Activated CD4-positive, alpha-beta T cell treated with anti-CD3 and anti-CD28 coated beads for 4 hours (primary cell): ENCODE measurements around the gene CCL14.
"Not testable (repeated sequence)": the region's sequence is repeated elsewhere in the genome, so short reads cannot be mapped to it uniquely, and the experiment has no call there.

Source experiments
- DNase-seq, 2 donors: peaks; one replicate each; pipeline ENCODE4 v3.0.0-alpha.2; 2020

The CCL14 gene

DNA sequence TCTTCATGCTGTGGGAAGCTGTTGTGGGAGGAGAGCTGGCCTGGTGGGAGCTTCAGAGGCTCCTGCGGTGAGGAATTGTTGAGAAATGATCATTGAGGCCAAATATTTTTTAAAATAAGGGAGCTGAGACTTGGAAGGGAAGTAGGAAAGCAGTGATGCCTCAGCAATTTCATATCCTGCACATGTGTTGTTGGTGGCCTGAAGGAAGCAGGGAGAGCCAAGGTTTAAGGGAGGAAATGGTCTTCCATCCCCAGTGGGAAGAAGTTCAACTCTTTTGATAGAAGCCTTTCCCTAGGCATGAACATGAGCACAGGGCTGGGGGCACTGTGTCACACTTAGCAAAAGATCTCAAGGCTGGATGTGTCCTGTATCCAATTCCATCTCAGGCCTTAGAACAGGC is at the start of gene CCL14:
Gene CCL14 (minus strand): TSS at position 87 of the 400 bp plus-strand sequence. CDS start 80 bp downstream, at position 7.
- no peak for DNase-seq

DNA sequence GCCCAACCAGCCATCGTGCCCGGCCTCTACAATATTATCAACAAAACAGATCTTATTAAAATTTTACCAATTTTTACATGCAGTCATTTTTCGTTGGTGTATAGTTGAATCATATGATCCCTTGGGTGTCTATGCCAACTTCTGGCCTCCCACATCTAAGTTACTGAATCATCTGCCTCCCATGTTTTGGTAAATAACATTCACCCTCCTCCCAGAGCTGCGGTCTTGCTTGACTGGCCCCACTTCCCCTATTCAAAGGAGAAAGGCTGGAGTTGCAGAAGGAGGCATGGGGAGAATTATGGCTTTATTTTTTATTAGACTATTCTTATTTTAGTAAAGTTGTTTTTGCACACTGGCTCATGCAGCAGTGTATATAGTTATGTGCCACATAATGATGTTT is 49.7 kb upstream of the CCL14 start:
- DNase-seq, result no peak

GRCh38 chr17:36034127-36034526 is 47.6 kb upstream of the CCL14 start:
- no peak for DNase-seq

DNA sequence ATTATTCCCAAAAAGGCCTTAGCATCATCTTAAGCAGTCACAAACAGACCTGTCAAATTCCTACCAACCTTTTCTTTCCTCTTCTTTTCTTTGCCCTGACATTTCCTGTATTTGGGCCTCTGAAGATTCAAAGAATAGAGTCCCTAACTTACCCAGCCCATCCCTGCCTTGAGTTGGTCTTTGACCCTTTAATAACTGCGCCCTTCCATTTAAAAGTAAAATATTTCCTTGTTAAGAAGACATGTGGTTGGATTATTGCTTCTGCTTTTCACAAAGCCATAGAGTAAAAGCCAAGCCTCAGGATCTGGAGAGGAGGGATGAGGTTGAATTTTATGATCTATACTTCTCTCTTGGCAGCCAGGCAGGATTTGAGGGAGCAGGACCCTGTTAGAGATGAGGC is 44.4 kb upstream of the CCL14 start:
- no peak for DNase-seq

DNA sequence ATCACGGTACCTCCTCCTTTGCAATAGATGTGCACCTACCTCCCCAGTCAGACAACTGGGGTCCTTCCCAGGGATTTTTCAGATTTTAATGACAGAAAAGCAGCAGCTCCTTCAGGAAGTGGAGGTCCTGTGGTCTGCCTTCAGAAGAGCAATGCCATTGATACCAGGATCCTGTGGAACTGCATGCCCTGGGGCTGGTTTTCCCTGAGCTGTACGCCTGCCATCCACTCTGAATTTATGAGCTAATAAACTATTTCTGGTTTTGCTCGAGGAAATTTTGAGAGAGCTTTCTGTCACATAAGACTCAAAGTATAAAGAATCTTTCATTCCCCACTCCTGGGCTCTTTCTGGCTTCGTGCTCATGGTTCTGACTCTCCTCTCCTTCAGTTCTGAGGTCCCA is 41.2 kb upstream of the CCL14 start:
- no peak for DNase-seq

- DNase-seq, result no peak
Observed at GRCh38 chr17:36024106-36024869, 37.8 kb upstream of the CCL14 start.

DNA sequence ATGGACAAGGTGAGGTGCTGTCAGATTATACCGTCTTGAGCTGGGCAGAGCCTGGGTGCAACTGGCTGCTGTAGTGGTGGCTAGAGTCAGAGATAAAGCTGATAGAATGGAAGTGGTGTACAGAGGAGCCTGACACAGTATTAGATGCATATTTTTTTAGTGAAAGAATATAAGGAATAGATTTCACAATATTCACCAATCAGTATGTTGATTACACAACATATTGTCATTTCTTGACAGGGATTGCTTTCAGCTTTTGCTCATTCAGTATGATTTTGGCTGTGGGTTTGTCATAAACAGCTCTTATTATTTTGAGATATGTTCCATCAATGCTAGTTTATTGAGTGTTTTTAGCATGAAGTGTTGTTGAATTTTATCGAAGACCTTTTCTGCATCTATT is 32.9 kb upstream of the CCL14 start:
- no peak for DNase-seq

DNA sequence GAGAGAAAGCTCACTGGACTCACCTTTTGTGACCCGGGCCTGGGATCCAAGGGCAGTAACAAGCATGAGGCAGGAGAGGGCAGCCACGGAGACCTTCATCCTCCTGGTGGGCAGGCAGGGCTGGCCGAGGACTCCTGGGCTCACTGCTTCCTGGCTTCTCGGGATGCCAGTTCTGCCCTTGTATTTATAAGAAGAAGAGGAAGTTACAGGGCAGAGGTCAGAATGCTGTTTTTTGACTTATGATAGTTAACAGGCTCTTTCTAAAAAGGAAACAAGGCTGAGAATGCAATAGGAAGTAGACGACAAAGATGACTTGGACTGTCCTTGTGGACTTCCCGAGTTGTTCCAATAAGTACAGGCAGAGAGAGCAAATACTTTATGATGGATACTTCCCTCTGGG is 31.3 kb upstream of the CCL14 start, which contains the start of gene CCL23:
Gene CCL23 (minus strand): TSS at position 174 of the 400 bp plus-strand sequence. CDS start 75 bp downstream, at position 99.
- no peak for DNase-seq

GRCh38 chr17:36016555-36016954 is 30.0 kb upstream of the CCL14 start:
- no peak for DNase-seq

GRCh38 chr17:36015895-36016294 is 29.4 kb upstream of the CCL14 start:
- not testable (repeated sequence) for DNase-seq

GRCh38 chr17:36014946-36015345 is 28.4 kb upstream of the CCL14 start:
- DNase-seq, result no peak

DNA sequence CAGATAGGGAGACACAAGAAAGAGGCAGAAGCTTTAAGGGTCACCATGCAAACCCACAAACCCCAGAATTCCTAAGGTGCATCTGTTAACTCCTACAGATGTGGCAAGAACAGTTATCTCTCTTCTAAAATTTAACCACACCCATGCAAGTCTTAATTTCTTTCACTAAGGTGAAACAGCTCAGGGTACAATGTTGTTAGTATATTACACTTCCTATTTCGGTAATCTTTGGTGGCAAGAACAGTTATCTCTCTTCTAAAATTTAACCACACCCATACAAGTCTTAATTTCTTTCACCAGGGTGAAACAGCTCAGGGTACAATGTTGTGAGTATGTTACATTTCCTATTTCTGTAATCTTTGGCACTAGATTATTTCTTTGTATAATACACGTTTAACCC is 24.7 kb upstream of the CCL14 start:
- DNase-seq, result no peak

GRCh38 chr17:36008998-36009665 is 22.6 kb upstream of the CCL14 start:
- DNase-seq, result no peak

- no peak for DNase-seq
Observed at GRCh38 chr17:36004594-36005108, 18.1 kb upstream of the CCL14 start.

DNA sequence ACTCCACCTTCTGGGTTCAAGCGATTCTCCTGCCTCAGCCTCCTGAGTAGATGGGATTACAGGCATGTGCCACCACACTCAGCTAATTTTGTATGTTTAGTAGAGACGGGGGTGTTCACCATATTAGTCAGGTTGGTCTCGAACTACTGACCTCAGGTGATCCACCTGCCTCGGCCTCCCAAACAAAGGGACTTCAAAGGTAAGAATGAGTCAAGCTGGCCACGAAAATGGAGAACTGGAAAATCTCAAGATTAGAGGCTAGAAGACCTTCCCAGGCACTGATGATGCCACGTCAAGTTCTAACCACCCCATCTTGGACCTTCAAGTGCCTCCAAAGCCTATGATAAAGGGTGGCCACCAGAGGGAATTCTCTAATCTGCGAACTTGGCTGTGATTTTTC is 16.1 kb upstream of the CCL14 start:
- no peak for DNase-seq

DNA sequence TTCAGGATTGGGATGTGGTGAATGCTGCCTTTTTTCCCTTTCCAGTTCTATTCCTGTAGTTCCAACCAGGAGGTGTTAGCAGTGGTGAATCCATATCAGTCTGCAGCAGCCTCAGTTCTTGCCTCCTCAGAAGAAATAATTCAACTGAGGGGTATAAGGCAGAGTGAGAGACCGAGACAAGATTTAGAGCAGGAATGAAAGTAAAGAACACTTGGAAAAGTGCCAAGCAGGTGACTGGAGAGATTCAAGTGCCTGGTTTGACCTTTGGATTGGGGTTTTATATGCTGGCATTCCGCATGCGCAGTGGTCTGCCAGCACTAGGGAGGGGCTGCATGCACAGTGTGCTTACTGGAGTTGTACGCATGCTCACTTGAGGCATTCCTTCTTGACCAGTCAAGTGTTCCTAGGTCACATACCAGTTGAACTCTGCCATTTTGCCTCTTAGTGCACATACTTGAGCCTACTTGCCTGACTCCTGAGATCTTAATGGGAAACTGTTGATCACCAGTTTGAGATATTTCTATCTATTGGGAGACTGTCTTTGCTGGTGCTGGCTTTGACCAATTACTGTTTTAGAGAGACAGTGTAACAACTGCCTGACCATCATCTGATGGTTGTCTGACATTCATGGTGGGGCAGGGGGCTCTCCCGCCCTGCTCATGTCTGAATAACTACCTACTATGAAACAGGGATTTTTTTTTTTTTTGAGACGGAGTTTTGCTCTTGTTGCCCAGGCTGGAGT is 15.5 kb upstream of the CCL14 start:
- DNase-seq, result no peak

DNA sequence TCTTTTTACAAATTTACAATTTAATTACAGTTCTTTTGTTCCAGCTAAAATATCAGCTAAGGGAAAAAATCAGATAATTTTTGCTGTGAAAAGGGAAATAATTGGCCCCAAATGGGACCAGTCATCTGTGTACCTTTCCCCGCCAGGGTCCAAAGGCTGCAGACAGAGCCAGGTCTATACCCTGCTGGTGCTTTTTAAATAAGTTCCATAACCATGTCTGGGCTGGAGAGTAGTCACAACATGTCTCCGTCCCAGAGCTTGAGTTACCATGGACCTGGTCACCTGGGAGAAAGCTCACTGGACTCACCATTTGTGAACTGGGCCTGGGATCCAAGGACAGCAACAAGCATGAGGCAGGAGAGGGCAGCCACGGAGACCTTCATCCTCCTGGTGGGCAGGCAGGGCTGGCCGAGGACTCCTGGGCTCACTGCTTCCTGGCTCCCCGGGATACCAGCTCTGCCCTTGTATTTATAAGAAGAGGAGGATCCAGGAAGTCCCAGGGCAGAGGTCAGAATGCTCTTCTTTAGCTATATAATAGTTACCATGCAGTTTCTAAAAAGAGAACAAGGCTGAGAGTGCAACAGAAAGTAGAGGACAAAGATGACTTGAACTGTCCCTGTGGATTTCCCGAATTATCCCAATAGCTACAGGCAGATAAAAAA is 14.7 kb upstream of the CCL14 start, which contains the start of gene CCL15:
Gene CCL15 (minus strand): TSS at position 444 of the 662 bp plus-strand sequence. CDS start 61 bp downstream, at position 383.
- no peak for DNase-seq

GRCh38 chr17:36000732-36001109 is 14.2 kb upstream of the CCL14 start:
- no peak for DNase-seq

GRCh38 chr17:35998756-35999155 is 12.2 kb upstream of the CCL14 start:
- no peak for DNase-seq

DNA sequence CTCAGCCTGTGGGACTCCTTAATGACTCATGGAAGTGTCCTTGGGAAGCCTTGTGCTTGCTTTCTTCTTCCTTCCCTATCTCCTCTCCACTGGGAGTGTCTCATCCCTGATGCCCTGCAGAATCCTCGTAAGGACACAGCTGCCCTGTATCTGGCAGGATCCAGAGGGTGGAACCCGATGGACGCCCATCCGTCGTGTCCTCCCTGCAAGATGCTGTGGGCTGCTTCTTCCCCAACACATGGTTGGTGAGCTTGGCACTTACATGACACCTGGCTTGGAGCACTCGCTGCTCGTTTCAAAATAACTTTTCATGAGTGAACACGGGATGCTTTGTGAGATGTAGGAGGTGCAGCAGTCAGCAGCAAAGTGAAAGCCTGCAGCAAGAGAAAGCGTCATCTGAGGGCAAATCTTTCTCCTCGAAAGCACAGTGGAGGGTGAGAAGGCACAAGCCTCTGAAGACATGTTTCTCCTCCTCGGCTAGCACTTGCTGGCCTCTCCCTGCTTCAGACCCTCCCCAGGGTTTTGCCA is 11.6 kb upstream of the CCL14 start:
- DNase-seq, result no peak

DNA sequence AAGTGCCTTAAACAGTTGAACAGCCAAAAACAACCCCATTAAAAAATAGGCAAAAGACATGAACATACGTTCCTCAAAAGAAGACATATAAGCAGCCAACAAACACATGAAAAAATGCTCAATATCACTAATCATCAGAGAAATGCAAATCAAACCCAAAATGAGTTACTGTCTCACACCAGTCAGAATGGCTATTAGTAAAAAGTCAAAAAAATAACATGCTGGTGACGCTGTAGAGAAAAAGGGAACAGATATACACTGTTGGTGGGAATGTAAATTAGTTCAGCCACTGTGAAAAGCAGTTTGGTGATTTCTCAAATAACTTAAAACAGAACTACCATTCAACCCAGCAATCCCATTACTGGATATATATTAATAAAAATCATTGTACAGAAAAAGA is 8.8 kb upstream of the CCL14 start:
- DNase-seq, result not testable (repeated sequence)

DNA sequence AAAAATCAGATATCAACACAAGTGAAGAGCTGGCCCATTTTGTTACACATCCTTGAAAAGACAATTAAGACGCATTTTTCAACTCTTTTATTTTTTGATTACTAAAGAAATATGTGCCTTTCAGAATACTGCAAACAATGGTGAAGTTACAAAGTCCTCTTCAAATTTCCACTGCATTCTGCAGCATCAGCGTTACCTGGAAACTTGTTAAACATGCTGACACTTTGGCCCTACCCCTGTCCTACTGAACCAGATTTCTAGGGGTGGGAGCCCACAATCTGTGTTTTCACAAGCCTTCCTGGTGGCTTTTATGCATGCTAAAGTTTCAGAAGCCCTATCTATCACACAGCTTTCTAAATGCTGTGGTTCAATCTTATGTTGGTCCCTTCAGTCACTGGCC is 4.5 kb upstream of the CCL14 start:
- no peak for DNase-seq

GRCh38 chr17:35988164-35988563 is 1.6 kb upstream of the CCL14 start:
- DNase-seq, result no peak
